ENCODE measurements around the gene HPN.
"Not testable (repeated sequence)": the region's sequence is repeated elsewhere in the genome, so short reads cannot be mapped to it uniquely, and the experiment has no call there.

HPN gene

GRCh38 chr19:35088131-35088913, 46.8 kb downstream of the HPN start:
- DNase-seq: peak; percentile 92

- no peak for DNase-seq
These were observed 48.0 kb downstream of the HPN start for GRCh38 chr19:35089554-35089953.

DNA sequence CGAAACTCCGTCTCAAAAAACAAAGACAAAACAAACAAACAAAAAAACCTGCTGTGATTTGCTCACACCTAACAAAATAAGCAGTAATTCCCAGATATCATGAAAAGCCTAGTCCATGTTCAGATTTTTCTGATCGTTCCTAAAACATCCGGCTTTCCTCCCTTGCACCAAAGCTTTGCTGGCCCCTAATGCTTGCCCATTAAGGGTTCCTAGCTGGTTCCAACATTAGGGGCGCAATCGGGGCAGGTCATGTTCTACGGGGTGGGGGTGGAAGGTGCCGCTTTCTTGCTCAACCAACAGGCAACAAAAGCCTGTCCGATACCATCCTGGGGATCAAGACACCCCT, 48.6 kb downstream of the HPN start:
- no peak for DNase-seq

- DNase-seq: peak; percentile 59
These were observed 49.1 kb downstream of the HPN start for GRCh38 chr19:35090506-35091214.

DNA sequence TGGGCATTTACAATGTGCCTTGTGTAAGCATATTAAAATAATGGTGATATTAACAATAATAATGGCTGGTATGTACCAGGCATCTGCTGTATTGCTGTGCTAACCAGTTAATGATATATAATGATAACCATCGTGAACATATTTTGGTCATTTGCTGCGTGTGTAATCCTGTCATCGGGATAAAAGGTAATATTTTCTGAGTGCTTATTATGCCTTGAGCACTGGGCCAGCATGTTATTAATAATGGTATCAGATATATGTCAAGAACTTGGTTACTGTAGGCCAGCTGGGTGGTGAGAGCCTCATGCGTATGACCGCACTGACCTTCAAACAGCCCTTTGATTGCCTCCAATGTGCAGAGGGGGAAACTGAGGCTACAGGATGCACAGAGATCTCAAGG, 51.9 kb downstream of the HPN start:
- DNase-seq: no peak

DNA sequence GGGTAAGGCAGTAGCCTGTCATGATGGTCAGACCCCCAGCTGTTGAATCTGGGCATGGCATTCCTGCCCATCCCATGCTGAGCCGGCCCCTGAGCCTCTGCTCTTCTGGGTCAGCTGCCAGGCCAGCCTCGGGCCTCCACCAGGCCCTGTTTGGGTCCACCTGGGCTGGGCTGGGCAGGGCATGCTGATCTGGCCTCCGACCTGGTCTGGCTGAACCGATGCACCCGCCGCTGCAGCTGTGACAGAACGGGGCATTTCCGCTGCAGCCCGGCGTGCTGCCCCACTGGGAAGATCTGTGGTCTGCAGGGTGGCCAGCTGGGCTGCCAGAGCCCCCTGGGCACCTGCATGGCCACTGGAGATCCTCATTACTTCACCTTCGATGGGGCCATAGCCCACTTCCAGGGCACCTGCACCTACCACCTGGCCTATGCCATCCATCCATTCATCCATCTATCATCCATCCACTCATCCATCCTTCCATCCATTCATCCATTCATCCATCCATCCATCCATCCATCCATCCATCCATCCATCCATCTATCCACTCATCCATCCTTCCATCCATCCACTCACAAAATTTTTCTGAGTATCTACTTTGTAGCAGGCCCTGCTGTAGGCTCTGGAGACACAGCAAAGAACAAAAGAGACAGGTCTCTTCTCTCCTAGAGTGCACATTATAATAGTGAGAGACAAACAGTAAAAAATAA, 52.6 kb downstream of the HPN start:
- no peak for DNase-seq

GRCh38 chr19:35094656-35095055, 53.1 kb downstream of the HPN start:
- no peak for DNase-seq

GRCh38 chr19:35095667-35096368, 54.3 kb downstream of the HPN start:
- no peak for DNase-seq

DNA sequence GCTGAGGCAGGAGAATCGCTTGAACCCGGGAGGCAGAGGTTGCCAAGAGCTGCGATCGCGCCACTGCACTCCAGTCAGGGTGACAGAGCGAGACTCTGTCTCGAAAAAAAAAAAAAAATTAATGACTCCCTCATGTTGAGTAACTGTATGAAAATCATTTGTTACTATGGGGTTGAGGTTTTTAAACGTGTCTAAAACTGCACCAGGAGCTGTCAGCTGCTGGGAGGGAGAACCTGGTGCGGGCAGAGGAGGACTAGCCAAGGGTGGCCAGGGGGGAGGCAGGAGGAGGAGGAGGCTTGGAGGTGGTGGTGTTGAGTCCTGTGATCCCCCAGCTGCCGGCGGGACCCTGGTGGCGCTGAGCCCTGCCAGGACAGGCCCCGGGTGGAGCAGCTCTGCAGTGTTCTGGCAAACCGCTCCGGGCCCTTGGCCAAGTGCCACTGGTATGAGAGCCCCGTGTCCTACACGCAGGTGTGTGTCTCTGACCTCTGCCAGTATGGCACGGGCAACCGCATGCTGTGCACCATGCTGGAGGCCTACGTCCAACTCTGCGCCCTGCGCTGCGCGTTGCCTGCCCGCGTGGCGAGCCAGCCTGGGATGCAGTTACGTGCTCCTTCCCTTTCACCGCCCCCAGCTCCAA, 57.0 kb downstream of the HPN start:
- DNase-seq: no peak

GRCh38 chr19:35099155-35099896, 57.8 kb downstream of the HPN start:
- no peak for DNase-seq

GRCh38 chr19:35099897-35100275, 58.4 kb downstream of the HPN start:
- no peak for DNase-seq

DNA sequence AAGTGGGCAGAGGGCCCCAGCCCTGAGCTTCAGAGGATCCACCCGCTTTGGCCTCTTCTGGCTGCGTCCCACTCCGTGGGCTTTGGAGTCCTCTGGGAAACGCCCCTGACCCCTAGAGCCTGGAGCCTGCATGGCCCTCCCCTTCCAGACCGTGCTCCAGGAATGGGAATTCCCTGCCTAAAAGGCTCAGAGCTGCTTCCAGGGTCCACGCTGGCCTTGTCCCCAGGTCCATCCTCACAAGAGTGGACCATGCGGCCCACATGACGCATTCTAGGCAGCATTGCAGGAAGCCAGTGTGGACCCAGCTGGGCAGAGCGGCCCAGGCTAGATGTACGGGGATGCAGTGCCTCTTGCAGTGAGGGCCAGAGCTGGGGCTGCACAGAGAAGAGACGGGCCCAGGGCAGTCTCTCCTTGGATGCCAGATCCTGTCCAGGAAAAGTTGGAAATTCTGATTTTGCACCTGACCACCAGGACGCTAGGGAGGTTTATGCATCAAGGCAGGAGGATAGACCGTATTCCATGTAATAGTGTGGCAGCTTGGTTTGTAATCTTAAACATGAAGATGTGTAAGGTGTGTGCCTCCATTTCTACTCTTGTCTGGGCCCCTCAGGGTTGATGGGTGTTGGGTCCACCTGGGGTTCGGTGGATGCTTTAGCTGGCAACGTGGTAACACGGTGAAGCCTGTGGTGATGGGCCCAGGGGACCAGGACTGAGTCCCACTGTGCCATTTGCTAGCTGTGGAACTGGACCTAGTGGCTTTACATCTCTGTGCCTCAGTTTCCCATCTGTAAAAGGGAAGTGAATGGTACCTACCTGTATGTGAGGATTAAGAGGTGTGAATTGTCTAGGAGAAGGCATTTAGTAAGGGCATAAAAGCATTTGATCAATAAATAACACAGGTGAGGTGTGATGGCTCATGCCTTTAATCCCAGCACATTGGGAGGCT, 59.3 kb downstream of the HPN start:
- no peak for DNase-seq

DNA sequence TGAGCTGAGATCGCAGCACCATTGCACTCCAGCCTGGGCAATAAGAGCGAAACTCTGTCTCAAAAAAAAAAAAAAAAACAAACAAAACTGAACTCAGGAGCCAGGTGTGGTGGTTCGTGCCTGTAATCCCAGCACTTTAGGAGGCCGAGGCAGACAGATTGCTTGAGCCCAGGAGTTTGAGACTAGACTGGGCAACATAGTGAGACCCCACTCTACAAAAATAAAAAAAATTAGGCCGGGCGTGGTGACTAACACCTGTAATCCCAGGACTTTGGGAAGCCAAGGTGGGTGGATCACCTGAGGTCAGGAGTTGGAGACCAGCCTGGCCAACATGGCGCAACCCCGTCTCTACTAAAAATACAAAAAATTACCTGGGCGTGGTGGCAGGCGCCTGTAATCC, 60.4 kb downstream of the HPN start:
- DNase-seq: not testable (repeated sequence)

DNA sequence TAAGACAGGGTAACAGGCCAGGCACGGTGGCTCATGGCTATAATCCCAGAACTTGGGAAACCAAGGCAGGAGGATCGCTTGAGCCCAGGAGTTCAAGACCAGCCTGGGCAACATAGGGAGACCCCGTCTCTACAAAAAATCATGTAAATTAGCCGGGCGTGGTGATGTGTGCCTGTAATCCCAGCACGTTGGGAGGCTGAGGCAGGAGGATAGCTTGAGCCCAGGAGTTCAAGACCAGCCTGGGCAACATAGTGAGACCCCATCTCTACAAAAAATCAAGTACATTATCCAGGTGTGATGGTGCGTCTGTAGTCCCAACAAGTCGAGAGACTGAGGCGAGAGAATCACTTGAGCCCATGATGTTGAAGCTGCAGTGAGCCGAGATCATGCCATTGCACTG, 62.1 kb downstream of the HPN start:
- not testable (repeated sequence) for DNase-seq

- no peak for DNase-seq
These were observed 62.8 kb downstream of the HPN start for GRCh38 chr19:35104361-35104760.

GRCh38 chr19:35105047-35105410, 63.5 kb downstream of the HPN start:
- no peak for DNase-seq

- DNase-seq: no peak
These were observed 64.1 kb downstream of the HPN start for GRCh38 chr19:35105411-35106290.

- DNase-seq: no peak
These were observed 64.7 kb downstream of the HPN start for GRCh38 chr19:35106291-35106583.

GRCh38 chr19:35106898-35107541, 65.5 kb downstream of the HPN start:
- no peak for DNase-seq

DNA sequence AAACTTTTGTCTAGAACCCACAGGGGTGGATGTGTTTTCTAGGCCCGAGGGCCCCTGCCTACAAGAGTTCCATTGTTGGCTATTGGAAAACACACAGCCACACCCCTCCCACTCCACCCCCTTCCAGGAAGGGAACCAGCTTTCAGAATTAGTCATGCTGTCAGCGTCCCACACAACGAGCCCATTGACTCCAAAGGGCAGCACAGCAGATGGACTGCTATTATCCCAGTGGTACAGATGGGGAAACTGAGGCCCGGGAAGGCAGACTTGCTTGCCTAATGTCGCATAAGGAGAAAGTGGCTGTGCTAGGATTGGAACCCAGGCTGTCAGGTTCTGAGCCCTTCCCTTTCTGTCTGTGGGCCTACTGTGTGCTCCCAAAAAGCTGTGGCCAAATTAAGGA, 66.0 kb downstream of the HPN start:
- DNase-seq: no peak

Measured in fibroblast of upper back skin (primary cell).